LNCAP (cell line): ENCODE results near the gene JUN.

ENCODE experiments used
- TF ChIP-seq, protein P1 (sequence below): fragments of 450-650 bp; IDR thresholded peaks from 2 replicates; pipeline ENCODE4 v1.5.1; 2017; ENCODE audit warnings: mild to moderate bottlenecking

Gene JUN

GRCh38 chr1:58748666-58749065 is 35.2 kb downstream of the JUN start:
- TF ChIP-seq, protein P1, sequence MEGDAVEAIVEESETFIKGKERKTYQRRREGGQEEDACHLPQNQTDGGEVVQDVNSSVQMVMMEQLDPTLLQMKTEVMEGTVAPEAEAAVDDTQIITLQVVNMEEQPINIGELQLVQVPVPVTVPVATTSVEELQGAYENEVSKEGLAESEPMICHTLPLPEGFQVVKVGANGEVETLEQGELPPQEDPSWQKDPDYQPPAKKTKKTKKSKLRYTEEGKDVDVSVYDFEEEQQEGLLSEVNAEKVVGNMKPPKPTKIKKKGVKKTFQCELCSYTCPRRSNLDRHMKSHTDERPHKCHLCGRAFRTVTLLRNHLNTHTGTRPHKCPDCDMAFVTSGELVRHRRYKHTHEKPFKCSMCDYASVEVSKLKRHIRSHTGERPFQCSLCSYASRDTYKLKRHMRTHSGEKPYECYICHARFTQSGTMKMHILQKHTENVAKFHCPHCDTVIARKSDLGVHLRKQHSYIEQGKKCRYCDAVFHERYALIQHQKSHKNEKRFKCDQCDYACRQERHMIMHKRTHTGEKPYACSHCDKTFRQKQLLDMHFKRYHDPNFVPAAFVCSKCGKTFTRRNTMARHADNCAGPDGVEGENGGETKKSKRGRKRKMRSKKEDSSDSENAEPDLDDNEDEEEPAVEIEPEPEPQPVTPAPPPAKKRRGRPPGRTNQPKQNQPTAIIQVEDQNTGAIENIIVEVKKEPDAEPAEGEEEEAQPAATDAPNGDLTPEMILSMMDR = no peak

- TF ChIP-seq, protein P1 = no peak
Measured at GRCh38 chr1:58746757-58747156, 37.1 kb downstream of the JUN start.

- TF ChIP-seq, protein P1 = no peak
Measured at GRCh38 chr1:58746182-58746581, 37.7 kb downstream of the JUN start.

DNA sequence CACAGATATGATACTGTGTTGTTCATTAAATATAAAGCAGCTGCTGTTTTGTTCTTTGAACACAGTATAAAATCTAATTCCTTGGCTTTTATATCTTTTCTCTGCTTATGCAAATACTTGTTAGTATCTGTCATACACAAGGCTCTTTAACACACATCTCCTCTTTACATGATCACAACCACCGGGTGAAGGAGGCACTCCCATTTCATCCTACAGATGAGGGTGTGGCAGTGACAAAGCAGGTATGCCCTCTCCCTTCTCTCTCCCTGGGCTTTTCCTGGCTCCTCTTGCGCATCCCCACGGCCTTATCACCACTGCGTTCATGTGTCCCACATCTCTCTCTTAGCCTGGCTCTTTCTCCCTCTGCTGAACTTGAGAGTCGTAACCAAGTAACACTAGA is 38.2 kb downstream of the JUN start:
- TF ChIP-seq, protein P1 = no peak

- TF ChIP-seq, protein P1 = no peak
Measured at GRCh38 chr1:58745117-58745516, 38.7 kb downstream of the JUN start.

GRCh38 chr1:58741678-58742553 is 41.9 kb downstream of the JUN start:
- TF ChIP-seq, protein P1 = no peak

- TF ChIP-seq, protein P1 = peak; percentile 79
Measured at GRCh38 chr1:58739856-58740466, 43.9 kb downstream of the JUN start.
